IMR-90 (cell line): ENCODE measurements around the gene METTL2B.

ENCODE experiments used
- CTCF ChIP-seq: conservative IDR thresholded peaks from 2 replicates; pipeline ENCODE4 v1.5.1; 2012; ENCODE audit warnings: mild to moderate bottlenecking, low read depth, low read length, improper control_type of control experiment
- NFE2L2 ChIP-seq: fragments of 150-350 bp; IDR thresholded peaks from 2 replicates; pipeline ENCODE4 v1.6.1; 2016; ENCODE audit warnings: low read depth, mild to moderate bottlenecking, low read length
- POLR2A ChIP-seq: IDR thresholded peaks from 2 replicates; pipeline ENCODE4 v1.6.1; 2012; ENCODE audit warnings: mild to moderate bottlenecking, low read depth, low read length
- RAD21 ChIP-seq: IDR thresholded peaks from 2 replicates; pipeline ENCODE4 v1.6.1; 2012; ENCODE audit warnings: low read length, improper control_type of control experiment

DNA sequence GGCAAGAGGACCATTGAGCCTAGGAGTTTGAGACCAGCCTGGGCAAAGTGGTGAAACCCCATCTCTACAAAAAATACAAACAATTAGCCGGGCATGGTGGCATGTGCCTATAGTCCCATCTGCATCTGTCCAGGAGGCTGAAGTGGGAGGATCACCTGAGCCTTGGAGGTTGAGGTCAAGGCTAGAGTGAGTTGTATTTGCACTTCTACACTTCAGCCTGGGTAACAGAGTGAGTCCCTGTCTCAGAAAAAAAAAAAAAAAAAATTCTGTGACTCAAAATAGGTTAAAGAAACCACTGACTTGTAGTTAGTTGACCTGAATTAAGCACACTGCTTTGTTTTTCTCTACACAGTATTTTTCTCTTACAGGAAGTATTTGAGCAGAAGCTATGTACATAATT lies 74.4 kb downstream of the METTL2B start:
- TF ChIP-seq CTCF: no peak
- TF ChIP-seq RAD21: no peak
- no peak for TF ChIP-seq POLR2A
- TF ChIP-seq NFE2L2: no peak
